WI38 (cell line): Measurements from ENCODE around the gene NTMT1.

Experiments used
- H3K4me3 ChIP-seq: 2 replicates; pipeline ENCODE4 v1.5.1; 2011; ENCODE audit warnings: low read depth, mild to moderate bottlenecking, control low read depth, low read length
- TF ChIP-seq, protein P1 (sequence below): IDR thresholded peaks from 2 replicates; pipeline ENCODE4 v1.5.1; 2012; ENCODE audit warnings: low read depth, mild to moderate bottlenecking, control low read depth, low read length

The NTMT1 gene

DNA sequence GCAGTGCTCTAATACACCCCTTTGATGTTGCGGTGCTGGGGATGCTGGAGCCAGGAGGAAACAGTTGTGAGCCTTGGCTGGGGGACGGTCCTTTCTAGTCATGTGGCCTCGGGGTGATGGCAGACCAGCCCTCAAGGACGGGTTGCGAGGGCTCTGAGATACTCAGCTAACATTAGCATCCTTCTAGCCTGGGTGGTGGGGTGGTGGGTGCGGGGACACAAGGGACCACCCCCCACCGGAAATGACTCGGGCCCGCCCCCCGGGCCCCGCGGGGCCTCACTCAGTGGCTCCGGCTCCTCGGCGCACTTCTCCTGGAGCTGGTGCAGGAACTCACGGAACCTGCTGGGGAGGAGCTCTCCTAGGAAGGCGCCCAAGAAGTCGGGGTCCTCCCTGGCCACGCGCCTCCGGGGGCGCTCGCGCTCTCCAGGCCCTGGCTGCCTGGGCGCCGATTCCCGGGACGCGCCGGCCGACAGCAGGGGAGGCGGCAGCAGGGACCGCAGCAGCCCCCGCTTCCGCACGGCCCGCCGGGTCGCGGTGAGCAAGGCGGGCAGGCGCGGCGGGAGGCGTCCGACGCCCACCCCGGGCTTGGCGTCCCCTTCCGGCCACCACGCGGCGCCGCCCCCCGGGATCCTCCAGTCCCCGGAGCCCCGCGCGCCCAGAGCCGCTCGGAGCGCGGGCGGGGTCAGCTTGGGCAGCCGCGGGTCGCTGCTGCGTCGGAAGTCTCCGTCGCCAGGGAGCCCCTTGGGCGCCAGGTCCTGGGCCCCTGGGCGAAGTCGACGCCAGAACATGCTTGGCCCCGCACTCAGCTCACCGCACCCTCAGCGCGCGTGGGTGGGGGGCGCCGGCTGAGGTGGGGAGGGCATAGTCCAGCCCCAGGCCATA is 5.9 kb upstream of the NTMT1 start:
- TF ChIP-seq, protein P1, sequence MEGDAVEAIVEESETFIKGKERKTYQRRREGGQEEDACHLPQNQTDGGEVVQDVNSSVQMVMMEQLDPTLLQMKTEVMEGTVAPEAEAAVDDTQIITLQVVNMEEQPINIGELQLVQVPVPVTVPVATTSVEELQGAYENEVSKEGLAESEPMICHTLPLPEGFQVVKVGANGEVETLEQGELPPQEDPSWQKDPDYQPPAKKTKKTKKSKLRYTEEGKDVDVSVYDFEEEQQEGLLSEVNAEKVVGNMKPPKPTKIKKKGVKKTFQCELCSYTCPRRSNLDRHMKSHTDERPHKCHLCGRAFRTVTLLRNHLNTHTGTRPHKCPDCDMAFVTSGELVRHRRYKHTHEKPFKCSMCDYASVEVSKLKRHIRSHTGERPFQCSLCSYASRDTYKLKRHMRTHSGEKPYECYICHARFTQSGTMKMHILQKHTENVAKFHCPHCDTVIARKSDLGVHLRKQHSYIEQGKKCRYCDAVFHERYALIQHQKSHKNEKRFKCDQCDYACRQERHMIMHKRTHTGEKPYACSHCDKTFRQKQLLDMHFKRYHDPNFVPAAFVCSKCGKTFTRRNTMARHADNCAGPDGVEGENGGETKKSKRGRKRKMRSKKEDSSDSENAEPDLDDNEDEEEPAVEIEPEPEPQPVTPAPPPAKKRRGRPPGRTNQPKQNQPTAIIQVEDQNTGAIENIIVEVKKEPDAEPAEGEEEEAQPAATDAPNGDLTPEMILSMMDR = no peak
- peak overlapping the region; percentile 57 for H3K4me3 ChIP-seq

DNA sequence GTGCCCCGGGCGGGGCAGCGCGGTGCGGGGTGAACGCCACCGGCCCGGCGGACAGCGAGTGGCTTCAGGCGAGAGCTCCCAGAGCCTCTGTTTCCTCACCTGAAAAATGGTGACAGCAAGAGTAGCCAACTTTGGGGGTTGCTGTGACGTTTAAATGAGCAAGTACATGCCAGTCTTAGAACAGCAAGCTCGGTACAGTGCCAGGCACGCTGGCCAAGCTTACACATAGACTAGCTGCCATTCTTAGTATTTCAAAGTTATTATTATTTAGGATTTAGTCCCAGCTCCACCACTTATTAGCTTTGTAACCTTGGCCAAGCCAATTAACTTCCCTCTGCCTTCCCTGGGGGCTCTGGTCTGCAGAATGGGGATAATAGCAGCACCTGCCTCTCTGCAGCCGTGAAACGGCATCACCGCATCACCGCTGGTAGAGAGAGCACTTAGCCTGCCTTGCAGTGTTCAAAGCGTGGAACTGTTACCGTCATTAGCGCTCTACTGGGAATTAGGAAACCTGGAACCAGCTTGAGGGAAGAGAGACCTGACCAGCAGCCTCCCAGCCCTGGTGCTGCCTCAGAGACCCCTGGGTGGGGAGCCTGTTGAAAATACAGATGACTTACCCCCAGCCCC is 5.2 kb upstream of the NTMT1 start, which contains the start of gene C9orf50:
Gene C9orf50 (minus strand): TSS at position 433 of the 627 bp plus-strand sequence. CDS start 527 bp downstream, outside the sequence.
- TF ChIP-seq, protein P1 = no peak

DNA sequence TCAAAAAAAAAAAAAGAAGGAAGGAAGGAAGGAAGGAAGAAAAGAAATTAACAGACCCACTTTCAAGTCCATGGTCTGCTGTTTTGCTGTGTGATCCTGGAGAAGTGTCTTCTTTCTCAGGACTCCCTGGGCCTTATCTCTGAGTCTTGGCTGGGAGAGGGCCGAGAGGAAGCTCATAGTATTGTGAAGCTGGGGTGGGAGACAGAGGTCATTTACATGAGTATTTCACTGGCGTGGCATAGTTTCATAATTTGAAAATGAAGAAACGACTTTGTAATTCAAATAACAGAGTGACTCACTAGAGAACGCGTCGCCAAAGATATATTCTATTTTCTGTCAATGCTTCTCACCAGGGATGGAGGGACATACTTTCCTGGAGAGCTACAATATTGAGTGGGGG is 2.6 kb upstream of the NTMT1 start:
- TF ChIP-seq, protein P1 = no peak
- no peak overlapping the region for H3K4me3 ChIP-seq

More for the DNA sequence above, 5.2 kb upstream of the NTMT1 start, which contains the start of gene C9orf50:
- H3K4me3 ChIP-seq = peak within 1 kb of the TSS; percentile 57

DNA sequence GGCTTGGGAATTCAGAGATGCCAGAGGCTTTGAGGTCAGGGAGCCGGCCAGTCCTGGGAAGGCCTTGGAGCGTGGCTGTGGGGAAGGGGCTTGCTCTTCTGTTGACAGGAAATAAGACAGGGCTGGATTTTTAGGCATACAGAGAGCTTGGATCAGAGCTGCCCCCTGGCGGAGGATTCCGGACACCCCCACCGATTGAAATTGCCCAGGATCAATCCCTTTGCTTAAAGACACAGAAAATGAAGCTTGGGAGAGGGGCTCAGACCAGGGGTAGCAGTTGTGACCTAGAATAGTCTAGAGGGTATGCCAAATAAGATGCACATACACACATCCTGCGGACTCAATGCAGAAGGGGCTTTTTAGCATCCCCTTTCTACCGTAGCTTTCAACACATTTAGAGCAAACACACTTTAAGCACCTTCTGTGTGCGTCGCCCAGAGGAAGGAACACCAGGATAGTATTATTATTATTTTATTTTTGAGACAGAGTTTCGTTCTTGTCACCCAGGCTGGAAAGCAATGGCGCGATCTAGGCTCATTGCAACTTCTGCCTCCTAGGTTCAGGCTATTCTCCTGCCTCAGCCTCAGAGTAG is 1.7 kb upstream of the NTMT1 start:
- TF ChIP-seq, protein P1 = peak; percentile 75
- H3K4me3 ChIP-seq = no peak overlapping the region

DNA sequence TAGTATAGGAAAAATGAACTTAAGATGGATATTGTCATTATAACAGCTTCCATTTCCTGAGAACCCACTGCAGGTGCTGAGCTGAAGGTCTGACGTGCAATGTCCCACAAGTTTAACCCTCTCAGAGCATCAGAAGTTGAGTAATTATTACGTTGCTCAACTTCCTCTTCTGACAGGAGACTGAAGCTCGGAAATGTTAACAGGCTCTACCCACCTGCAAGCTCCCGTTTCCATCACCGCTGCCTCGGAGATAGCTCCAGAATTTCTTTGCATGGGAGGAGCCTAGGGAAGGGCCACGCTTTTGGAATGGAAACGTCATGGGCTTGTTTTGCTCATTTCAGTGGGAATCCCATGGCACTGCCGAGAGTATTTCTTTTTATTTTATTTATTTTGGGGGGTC is 1.0 kb upstream of the NTMT1 start:
- TF ChIP-seq, protein P1 = no peak
- H3K4me3 ChIP-seq = no peak overlapping the region

DNA sequence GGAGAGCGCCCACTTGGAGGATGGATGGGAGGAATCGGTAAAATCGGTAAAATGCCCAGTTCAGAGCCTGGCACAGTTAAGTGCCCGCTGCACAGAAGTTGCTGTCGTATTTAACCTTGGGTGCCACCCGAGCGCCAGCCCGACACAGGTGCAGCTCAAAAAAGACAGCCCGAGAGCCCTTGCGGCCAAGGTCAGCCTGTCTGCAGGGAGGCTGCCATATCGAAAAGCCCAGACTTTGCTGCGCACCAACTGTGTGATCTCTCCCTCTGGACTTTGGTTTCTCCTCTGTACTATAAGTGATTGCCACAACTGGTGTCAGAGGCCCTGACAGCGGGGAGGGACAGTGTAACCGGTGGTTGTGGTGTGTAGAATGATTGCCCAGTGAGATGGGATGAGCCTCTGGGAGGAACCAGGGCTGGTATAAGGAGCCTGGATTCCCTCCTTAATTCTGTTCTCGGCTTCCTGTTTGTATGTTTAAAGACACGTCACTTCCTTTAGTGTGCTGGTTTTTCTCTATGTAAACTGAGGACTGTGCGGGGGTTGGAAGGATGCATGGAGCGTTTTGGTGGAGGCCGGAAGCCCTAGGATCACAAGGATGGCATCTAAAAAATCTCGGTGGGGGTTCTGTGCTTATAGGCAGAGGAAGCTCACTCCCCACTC is 792 bp downstream of the NTMT1 start:
- TF ChIP-seq, protein P1 = no peak
- H3K4me3 ChIP-seq = peak overlapping the region; percentile 74
